Endodermal cell (in vitro differentiated cells): ENCODE results near the gene MYL12A. TPM values are rescaled to one million over a fixed set of nuclear protein-coding genes. Genes with fewer than 3 reads are reported as not detected.

Experiments used
- DNase-seq: peaks from one replicate; pipeline ENCODE4 v3.0.0-alpha.2; 2017
- H3K27ac ChIP-seq: 2 replicates; pipeline ENCODE4 v1.5.1; 2013; ENCODE audit warnings: mild to moderate bottlenecking, low read depth, low read length, moderate library complexity
- H3K27me3 ChIP-seq: 2 replicates; pipeline ENCODE4 v1.6.1; 2013; ENCODE audit warnings: mild to moderate bottlenecking, low read length, moderate library complexity; ENCODE audit not compliant: insufficient read depth, control insufficient read depth, poor library complexity, severe bottlenecking
- H3K36me3 ChIP-seq: 2 replicates; pipeline ENCODE4 v1.7.0; 2013; ENCODE audit warnings: mild to moderate bottlenecking, low read length, moderate library complexity; ENCODE audit not compliant: control insufficient read depth, insufficient read depth
- H3K4me1 ChIP-seq: one replicate; pipeline ENCODE4 v1.7.0; 2013; ENCODE audit warnings: low read length; ENCODE audit not compliant: control insufficient read depth, insufficient read depth
- H3K4me3 ChIP-seq: 2 replicates; pipeline ENCODE4 v1.5.1; 2013; ENCODE audit warnings: mild to moderate bottlenecking, low read length, moderate library complexity
- H3K9ac ChIP-seq: 2 replicates; pipeline ENCODE4 v1.6.1; 2013; ENCODE audit warnings: mild to moderate bottlenecking, low read length, moderate library complexity; ENCODE audit not compliant: poor library complexity, severe bottlenecking; ENCODE audit errors: extremely low read depth
- H3K9me3 ChIP-seq: 2 replicates; pipeline ENCODE4 v1.6.1; 2013; ENCODE audit warnings: mild to moderate bottlenecking, low read length, moderate library complexity; ENCODE audit not compliant: control insufficient read depth
- H3K27ac Mint-ChIP-seq: 2 replicates; pipeline ENCODE4 v1.8.0; 2020; ENCODE audit warnings: mixed read lengths
- H3K27me3 Mint-ChIP-seq: 2 replicates; pipeline ENCODE4 v1.8.0; 2021; ENCODE audit warnings: mild to moderate bottlenecking, mixed read lengths; ENCODE audit not compliant: insufficient read depth
- H3K36me3 Mint-ChIP-seq: 2 replicates; pipeline ENCODE4 v1.8.0; 2020; ENCODE audit warnings: low read depth, mixed read lengths
- H3K4me1 Mint-ChIP-seq: 2 replicates; pipeline ENCODE4 v1.8.0; 2020; ENCODE audit warnings: mixed read lengths
- H3K4me3 Mint-ChIP-seq: 2 replicates; pipeline ENCODE4 v1.8.0; 2020; ENCODE audit warnings: mild to moderate bottlenecking, moderate library complexity, mixed read lengths
- H3K9me3 Mint-ChIP-seq: 2 replicates; pipeline ENCODE4 v1.8.0; 2020; ENCODE audit warnings: mild to moderate bottlenecking, mixed read lengths
- CTCF ChIP-seq: fragments of 200-600 bp; sonication (generic); conservative IDR thresholded peaks from 2 replicates; pipeline ENCODE4 v1.5.0; 2021; ENCODE audit warnings: antibody characterized with exemption, mild to moderate bottlenecking
- WGBS, 2 experiments: methylation state at CpG; one replicate each; pipeline versions ENCODE4 v1.1.5 to v1.1.7; 2013; ENCODE audit warnings: missing lambda C conversion rate in 2 of 2, mixed read lengths in 1 of 2; ENCODE audit not compliant: insufficient coverage in 1 of 2, insufficient read length in 1 of 2; 5-methylcytosine and 5-hydroxymethylcytosine counted together
- total RNA-seq, 2 donors: library from RNA; stranded (reverse); fragmentation: NEBNext Ultra II Directional in 1 of 2; extraction: Animal tissue kit (Norgen Biotek cat#: 25700) in 1 of 2; gene quantifications; 2 replicates in 1 of 2; 3 replicates in 1 of 2; pipeline ENCODE4 v1.2.1, GENCODE V29; 2021

MYL12A gene
- total RNA-seq, 2 donors from 2014 or later, result 267 to 271 TPM

GRCh38 chr18:3245185-3245564, 2.4 kb upstream of the MYL12A start:
- no peak overlapping the region for H3K27ac ChIP-seq
- peaks cover 22% of the 10 kb centered on the region for H3K36me3 Mint-ChIP-seq
- H3K27ac Mint-ChIP-seq, result no peak overlapping the region
- 92 to 100% methylated on average over 1 of the region's 1 CpG for WGBS, 2 experiments
- DNase-seq, result no peak
- peaks cover 12% of the 10 kb centered on the region for H3K36me3 ChIP-seq
- H3K27me3 ChIP-seq, result no peaks in the 10 kb centered on the region
- no peaks in the 10 kb centered on the region for H3K27me3 Mint-ChIP-seq
- TF ChIP-seq CTCF, result no peak
- H3K4me1 ChIP-seq, result no peaks in the 10 kb centered on the region
- no peak overlapping the region for H3K9ac ChIP-seq
- peaks cover 27% of the 10 kb centered on the region for H3K9me3 ChIP-seq
- peak overlapping the region; percentile 95 for H3K4me3 Mint-ChIP-seq
- peaks cover 26% of the 10 kb centered on the region for H3K9me3 Mint-ChIP-seq
- H3K4me1 Mint-ChIP-seq, result peaks cover 17% of the 10 kb centered on the region
- peak overlapping the region; percentile 63 for H3K4me3 ChIP-seq

GRCh38 chr18:3245853-3246634, 1.6 kb upstream of the MYL12A start:
- Mint-ChIP-seq H3K36me3 (peaks cover 15% of the 10 kb centered on the region), H3K27me3 (no peaks in the 10 kb centered on the region), H3K4me1 (peaks cover 22% of the 10 kb centered on the region), H3K9me3 (peaks cover 18% of the 10 kb centered on the region), H3K4me3 (peak overlapping the region; percentile 95), H3K27ac (peak overlapping the region; percentile 100)
- Histone ChIP-seq H3K27ac (no peak overlapping the region), H3K4me1 (no peaks in the 10 kb centered on the region), H3K36me3 (peaks cover 19% of the 10 kb centered on the region), H3K9ac (no peak overlapping the region), H3K4me3 (peak overlapping the region; percentile 100), H3K9me3 (peaks cover 22% of the 10 kb centered on the region), H3K27me3 (no peaks in the 10 kb centered on the region)
- DNase-seq, result peak; percentile 94
- peak; percentile 98 for TF ChIP-seq CTCF
- 36 to 51% methylated on average over 24 to 29 of the region's 29 CpGs for WGBS, 2 experiments

GRCh38 chr18:3246635-3247239, 864 bp upstream of the MYL12A start:
- DNase-seq, result peak; percentile 66
- Histone ChIP-seq H3K9me3 (peaks cover 15% of the 10 kb centered on the region), H3K4me3 (peak overlapping the region; percentile 100), H3K4me1 (no peaks in the 10 kb centered on the region), H3K9ac (peak overlapping the region; percentile 1), H3K36me3 (peaks cover 19% of the 10 kb centered on the region), H3K27me3 (no peaks in the 10 kb centered on the region), H3K27ac (peak overlapping the region; percentile 3)
- TF ChIP-seq CTCF, result no peak
- no peaks in the 10 kb centered on the region for H3K27me3 Mint-ChIP-seq
- peaks cover 25% of the 10 kb centered on the region for H3K4me1 Mint-ChIP-seq
- peak overlapping the region; percentile 100 for H3K27ac Mint-ChIP-seq
- WGBS, 2 experiments, result 76 to 92% methylated on average over 19 to 23 of the region's 23 CpGs
- peak overlapping the region; percentile 95 for H3K4me3 Mint-ChIP-seq
- H3K36me3 Mint-ChIP-seq, result peaks cover 12% of the 10 kb centered on the region
- peaks cover 11% of the 10 kb centered on the region for H3K9me3 Mint-ChIP-seq
